NCI-H226 (cell line): Measurements from ENCODE around the gene ZFP28.

ENCODE experiments used
- DNase-seq: peaks from one replicate; pipeline ENCODE4 v3.0.0-alpha.2; 2015

ZFP28 gene

GRCh38 chr19:56596676-56597075 lies 57.9 kb downstream of the ZFP28 start:
- no peak for DNase-seq

GRCh38 chr19:56597696-56598095 lies 58.9 kb downstream of the ZFP28 start:
- no peak for DNase-seq

- DNase-seq, result no peak
Measured at GRCh38 chr19:56601375-56601774, 62.6 kb downstream of the ZFP28 start.

- no peak for DNase-seq
Measured at GRCh38 chr19:56603829-56604228, 65.1 kb downstream of the ZFP28 start.
